SK-N-MC (cell line): ENCODE measurements around the gene FOXRED2.

ENCODE experiments used
- EZH2 ChIP-seq: fragments of 200-600 bp; sonication (generic); IDR thresholded peaks from one replicate; pipeline ENCODE4 v1.6.1; 2017; ENCODE audit warnings: antibody characterized with exemption
- FOXP2 ChIP-seq: optimal IDR thresholded peaks from 2 replicates; pipeline ENCODE3; 2011; ENCODE audit warnings: mild to moderate bottlenecking, moderate library complexity; ENCODE audit not compliant: insufficient read depth; ENCODE audit errors: extremely low read length, control extremely low read depth
- POLR2AphosphoS5 ChIP-seq: IDR thresholded peaks from 2 replicates; pipeline ENCODE4 v1.6.1; 2012; ENCODE audit warnings: mild to moderate bottlenecking, low read depth, low read length, borderline replicate concordance

DNA sequence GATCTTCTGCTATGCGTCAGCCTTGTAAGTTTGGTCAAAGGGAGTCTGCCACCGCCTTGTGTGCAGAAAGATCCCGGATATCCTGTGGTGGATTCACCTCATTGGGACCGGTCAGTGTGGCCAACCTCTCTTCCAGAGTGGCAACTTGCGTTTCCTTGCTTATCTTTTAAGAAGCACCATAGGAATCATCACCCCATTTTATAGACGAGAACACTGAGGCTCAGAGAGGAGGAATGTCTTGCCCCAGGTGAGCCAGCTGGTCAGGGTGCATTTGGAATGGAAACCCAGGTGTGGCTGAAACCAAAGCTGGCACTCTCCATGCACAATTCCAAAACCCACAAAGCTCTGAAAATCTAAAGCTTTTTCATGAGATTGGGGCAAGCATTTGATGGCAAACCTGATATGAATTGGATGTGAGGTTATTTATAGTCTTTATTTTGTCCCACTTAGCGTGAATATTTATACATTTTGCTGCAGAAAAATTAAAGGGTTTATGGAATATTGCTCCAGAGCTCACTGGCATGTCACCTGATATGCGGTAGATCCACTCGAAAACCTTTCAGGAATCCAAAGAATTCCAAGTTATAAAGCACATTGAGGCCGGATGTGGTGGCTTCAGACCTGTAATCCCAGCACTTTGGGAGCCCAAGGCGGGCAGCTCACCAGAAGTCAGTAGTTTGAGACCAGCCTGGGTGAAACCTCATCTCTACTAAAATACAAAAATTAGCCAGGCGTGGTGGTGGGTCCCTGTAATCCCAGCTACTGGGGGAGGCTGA, 34.2 kb upstream of the FOXRED2 start:
- TF ChIP-seq EZH2 (no peak), POLR2AphosphoS5 (no peak), FOXP2 (no peak)
